ENCODE results near the gene PIGU. TPM values are rescaled to one million over a fixed set of nuclear protein-coding genes. Genes with fewer than 3 reads are reported as not detected.
A peak's percentile ranks its signal among the peaks of the same experiment; 100 is the strongest.

Gene PIGU
- total and polyA plus RNA-seq, 9 of the 15 experiments (the other 6 are each of a cell fraction or from before 2014, with no cell fraction given): 6.5 to 100 (median 28.1) TPM

- TF ChIP-seq RBM34 (IDR thresholded peaks at IDR 0.05; ENCODE audit: borderline replicate concordance, insufficient read depth, low read length) (no peak), RBM15 (IDR thresholded peaks at IDR 0.05; ENCODE audit: insufficient read depth, low read length) (no peak), MCM2 (IDR thresholded peaks at IDR 0.05; ENCODE audit: low read depth) (no peak), ZNF644 (tag; IDR thresholded peaks at IDR 0.05; ENCODE audit: low read depth) (no peak), CBFA2T3 (IDR thresholded peaks at IDR 0.05) (no peak), NR2F6 (CRISPR knock-in tag; IDR thresholded peaks at IDR 0.05) (no peak), ZNF239 (CRISPR knock-in tag; IDR thresholded peaks at IDR 0.05) (no peak), IRF9 (tag; IDR thresholded peaks at IDR 0.05) (no peak), ILF3 (IDR thresholded peaks at IDR 0.05; ENCODE audit: borderline replicate concordance) (no peak), ZFP91 (CRISPR knock-in tag; IDR thresholded peaks at IDR 0.05) (no peak), NCOA6 (IDR thresholded peaks at IDR 0.05) (no peak), THAP7 (CRISPR knock-in tag; IDR thresholded peaks at IDR 0.05) (no peak), YBX1 (IDR thresholded peaks at IDR 0.05) (no peak), TAF1 (IDR thresholded peaks at IDR 0.05; ENCODE audit: control insufficient read depth, extremely low read depth, insufficient read depth, low read length, severe bottlenecking) (peak; percentile 43), ZNF57 (CRISPR knock-in tag; IDR thresholded peaks at IDR 0.05) (no peak), ZNF407 (IDR thresholded peaks at IDR 0.05; ENCODE audit: low read depth) (no peak)
Measured at GRCh38 chr20:34516247-34517113, 160.4 kb downstream of the PIGU start, which contains the start of gene DYNLRB1 (continued).

Measured in K562 (cell line).